Activated naive CD4-positive, alpha-beta T cell treated with anti-CD3 and anti-CD28 coated beads, Interleukin-2, amount 10 ng/mL, durations not matched to agents 7 days and 5 days (primary cell): ENCODE results near the gene SSR3.
"Not testable (repeated sequence)": the region's sequence is repeated elsewhere in the genome, so short reads cannot be mapped to it uniquely, and the experiment has no call there.

Experiments used
- CTCF ChIA-PET: fragments of 350-600 bp; sonication (Branson Sonifier 250); formaldehyde crosslinking; loops from one replicate; lab custom pipeline; 2021; ENCODE audit warnings: antibody characterized with exemption; lab: Charles Lee
- DNase-seq: peaks from one replicate; pipeline ENCODE4 v3.0.0-alpha.2; 2020
- H3K27ac Mint-ChIP-seq: one replicate; pipeline ENCODE4 v1.8.0; 2021; ENCODE audit warnings: mild to moderate bottlenecking, moderate library complexity, mixed read lengths
- H3K27me3 Mint-ChIP-seq: one replicate; pipeline ENCODE4 v1.8.0; 2021; ENCODE audit warnings: mild to moderate bottlenecking, mixed read lengths
- H3K36me3 Mint-ChIP-seq: one replicate; pipeline ENCODE4 v1.8.0; 2021; ENCODE audit warnings: mixed read lengths
- H3K4me1 Mint-ChIP-seq: one replicate; pipeline ENCODE4 v1.8.0; 2021; ENCODE audit warnings: mixed read lengths
- H3K4me3 Mint-ChIP-seq: one replicate; pipeline ENCODE4 v1.8.0; 2021; ENCODE audit warnings: mild to moderate bottlenecking, moderate library complexity, mixed read lengths
- H3K9me3 Mint-ChIP-seq: one replicate; pipeline ENCODE4 v1.8.0; 2021; ENCODE audit warnings: mixed read lengths

SSR3 gene

GRCh38 chr3:156554842-156555687 lies at the start of gene SSR3:
SSR3 (minus strand) TSS chr3:156555117; CDS start chr3:156555089, 28 bp downstream.
- peaks cover 6% of the 10 kb centered on the region for H3K27me3 Mint-ChIP-seq
- H3K4me1 Mint-ChIP-seq: peaks cover 49% of the 10 kb centered on the region
- peak; percentile 99 for DNase-seq
- H3K4me3 Mint-ChIP-seq: peak within 1 kb of the TSS; percentile 93
- peaks cover 30% of the 10 kb centered on the region for H3K36me3 Mint-ChIP-seq
- CTCF ChIA-PET: interaction anchor here (0.6 to 3.0 kb wide), 11 partner anchors 11 to 647 kb away, joined by 3 to 34 read pairs (median 4); partner anchors contain the start of gene TIPARP
- peak within 1 kb of the TSS; percentile 84 for H3K27ac Mint-ChIP-seq
- H3K9me3 Mint-ChIP-seq: no peaks in the 10 kb centered on the region

GRCh38 chr3:156604064-156604641 lies 49.2 kb upstream of the SSR3 start:
- no peaks in the 10 kb centered on the region for H3K9me3 Mint-ChIP-seq
- peaks cover 26% of the 10 kb centered on the region for H3K4me1 Mint-ChIP-seq
- H3K36me3 Mint-ChIP-seq: no peaks in the 10 kb centered on the region
- CTCF ChIA-PET: no interaction called here
- no peak overlapping the region for H3K27ac Mint-ChIP-seq
- no peak overlapping the region for H3K4me3 Mint-ChIP-seq
- no peak for DNase-seq
- H3K27me3 Mint-ChIP-seq: peaks cover 41% of the 10 kb centered on the region

- no peaks in the 10 kb centered on the region for H3K9me3 Mint-ChIP-seq
- H3K36me3 Mint-ChIP-seq: no peaks in the 10 kb centered on the region
- peaks cover 26% of the 10 kb centered on the region for H3K4me1 Mint-ChIP-seq
- H3K27me3 Mint-ChIP-seq: peaks cover 37% of the 10 kb centered on the region
- H3K4me3 Mint-ChIP-seq: no peak overlapping the region
- H3K27ac Mint-ChIP-seq: no peak overlapping the region
- CTCF ChIA-PET: no interaction called here
- no peak for DNase-seq
Measured at GRCh38 chr3:156603379-156604017, 48.6 kb upstream of the SSR3 start.

- CTCF ChIA-PET: no interaction called here
- Mint-ChIP-seq H3K36me3 (no peaks in the 10 kb centered on the region), H3K4me3 (no peak overlapping the region), H3K9me3 (no peaks in the 10 kb centered on the region), H3K27me3 (peaks cover 26% of the 10 kb centered on the region), H3K27ac (no peak overlapping the region), H3K4me1 (peaks cover 22% of the 10 kb centered on the region)
- no peak for DNase-seq
Measured at GRCh38 chr3:156602424-156602823, 47.5 kb upstream of the SSR3 start.

GRCh38 chr3:156601497-156601896 lies 46.6 kb upstream of the SSR3 start:
- CTCF ChIA-PET: no interaction called here
- DNase-seq: no peak
- no peak overlapping the region for H3K27ac Mint-ChIP-seq
- no peaks in the 10 kb centered on the region for H3K36me3 Mint-ChIP-seq
- peaks cover 29% of the 10 kb centered on the region for H3K27me3 Mint-ChIP-seq
- no peak overlapping the region for H3K4me3 Mint-ChIP-seq
- peaks cover 19% of the 10 kb centered on the region for H3K4me1 Mint-ChIP-seq
- no peaks in the 10 kb centered on the region for H3K9me3 Mint-ChIP-seq

- H3K4me1 Mint-ChIP-seq: peaks cover 16% of the 10 kb centered on the region
- CTCF ChIA-PET: no interaction called here
- H3K9me3 Mint-ChIP-seq: no peaks in the 10 kb centered on the region
- H3K36me3 Mint-ChIP-seq: no peaks in the 10 kb centered on the region
- peaks cover 26% of the 10 kb centered on the region for H3K27me3 Mint-ChIP-seq
- DNase-seq: no peak
- no peak overlapping the region for H3K27ac Mint-ChIP-seq
- no peak overlapping the region for H3K4me3 Mint-ChIP-seq
Measured at GRCh38 chr3:156600834-156601233, 45.9 kb upstream of the SSR3 start.

- peaks cover 17% of the 10 kb centered on the region for H3K4me1 Mint-ChIP-seq
- H3K36me3 Mint-ChIP-seq: no peaks in the 10 kb centered on the region
- no peaks in the 10 kb centered on the region for H3K9me3 Mint-ChIP-seq
- peaks cover 24% of the 10 kb centered on the region for H3K27me3 Mint-ChIP-seq
- DNase-seq: no peak
- CTCF ChIA-PET: interaction anchor here (0.6 kb wide), 1 partner anchor 20 kb away, joined by 3 read pairs; no protein-coding TSS in a partner anchor
- H3K4me3 Mint-ChIP-seq: no peak overlapping the region
- no peak overlapping the region for H3K27ac Mint-ChIP-seq
Measured at GRCh38 chr3:156599089-156599874, 44.4 kb upstream of the SSR3 start.

- no peaks in the 10 kb centered on the region for H3K36me3 Mint-ChIP-seq
- peaks cover 24% of the 10 kb centered on the region for H3K27me3 Mint-ChIP-seq
- CTCF ChIA-PET: no interaction called here
- no peak overlapping the region for H3K27ac Mint-ChIP-seq
- no peak overlapping the region for H3K4me3 Mint-ChIP-seq
- no peaks in the 10 kb centered on the region for H3K9me3 Mint-ChIP-seq
- peaks cover 16% of the 10 kb centered on the region for H3K4me1 Mint-ChIP-seq
- DNase-seq: no peak
Measured at GRCh38 chr3:156598413-156598812, 43.5 kb upstream of the SSR3 start.

- Mint-ChIP-seq H3K27me3 (peaks cover 21% of the 10 kb centered on the region), H3K9me3 (no peaks in the 10 kb centered on the region), H3K4me3 (no peak overlapping the region), H3K36me3 (no peaks in the 10 kb centered on the region), H3K27ac (no peak overlapping the region), H3K4me1 (peaks cover 2% of the 10 kb centered on the region)
- DNase-seq: no peak
- CTCF ChIA-PET: no interaction called here
Measured at GRCh38 chr3:156594219-156594683, 39.3 kb upstream of the SSR3 start.

GRCh38 chr3:156593814-156594213 lies 38.9 kb upstream of the SSR3 start:
- Mint-ChIP-seq H3K27me3 (peaks cover 22% of the 10 kb centered on the region), H3K27ac (no peak overlapping the region), H3K36me3 (no peaks in the 10 kb centered on the region), H3K9me3 (no peaks in the 10 kb centered on the region), H3K4me1 (peaks cover 2% of the 10 kb centered on the region), H3K4me3 (no peak overlapping the region)
- DNase-seq: no peak
- CTCF ChIA-PET: no interaction called here

- H3K27me3 Mint-ChIP-seq, H3K9me3 Mint-ChIP-seq, CTCF ChIA-PET, H3K36me3 Mint-ChIP-seq, H3K27ac Mint-ChIP-seq, DNase-seq, H3K4me1 Mint-ChIP-seq, H3K4me3 Mint-ChIP-seq: not testable (repeated sequence)
Measured at GRCh38 chr3:156589806-156590205, 34.9 kb upstream of the SSR3 start.

GRCh38 chr3:156587760-156588069 lies 32.8 kb upstream of the SSR3 start:
- no peak overlapping the region for H3K27ac Mint-ChIP-seq
- H3K4me3 Mint-ChIP-seq: no peak overlapping the region
- peaks cover 4% of the 10 kb centered on the region for H3K4me1 Mint-ChIP-seq
- CTCF ChIA-PET: no interaction called here
- DNase-seq: no peak
- H3K27me3 Mint-ChIP-seq: peaks cover 16% of the 10 kb centered on the region
- no peaks in the 10 kb centered on the region for H3K36me3 Mint-ChIP-seq
- H3K9me3 Mint-ChIP-seq: no peaks in the 10 kb centered on the region

- Mint-ChIP-seq H3K27ac (no peak overlapping the region), H3K4me3 (no peak overlapping the region), H3K9me3 (no peaks in the 10 kb centered on the region), H3K36me3 (no peaks in the 10 kb centered on the region), H3K4me1 (peaks cover 4% of the 10 kb centered on the region), H3K27me3 (peaks cover 14% of the 10 kb centered on the region)
- no peak for DNase-seq
- CTCF ChIA-PET: no interaction called here
Measured at GRCh38 chr3:156586905-156587759, 32.2 kb upstream of the SSR3 start.
